ENCODE measurements around the gene SETD1B. TPM values are rescaled to one million over a fixed set of nuclear protein-coding genes. Genes with fewer than 3 reads are reported as not detected.

The SETD1B gene
- total RNA-seq, 6 donors from 2014 or later, result 9.3 to 47.1 (median 20.4) TPM

DNA sequence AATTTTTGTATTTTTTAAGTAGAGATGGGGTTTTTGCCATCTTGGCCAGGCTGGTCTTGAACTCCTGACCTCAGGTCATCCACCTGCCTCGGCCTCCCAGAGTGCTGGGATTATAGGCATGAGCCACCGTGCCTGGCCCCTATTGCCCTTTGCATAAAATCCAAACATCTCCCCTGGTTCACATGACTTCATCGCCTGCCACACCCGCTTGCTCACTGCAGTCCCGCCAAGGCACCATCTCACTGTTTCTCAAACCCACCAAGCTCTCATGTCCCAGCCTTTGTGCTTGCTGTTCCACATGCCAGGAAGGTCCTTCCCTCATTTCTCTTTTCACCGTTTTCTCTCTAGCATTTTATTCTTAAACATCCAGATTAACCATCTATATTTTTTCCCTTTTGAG lies 20.0 kb upstream of the SETD1B start:
- DNase-seq (no peak), ATAC-seq (ENCODE audit: low FRiP score in 2 of 2) (peak in 1 of 2 donors; percentile 58)
- no peak overlapping the region for H3K27ac ChIP-seq
- H3K4me3 ChIP-seq, result no peak overlapping the region
- WGBS, 2 donors, result 72 to 80% methylated on average over 6 of the region's 6 CpGs
- peaks cover 0 to 19% (median 6%) of the 10 kb centered on the region in 4 donors for H3K36me3 ChIP-seq
- no peaks in the 10 kb centered on the region for H3K9me3 ChIP-seq
- H3K27me3 ChIP-seq, result no peaks in the 10 kb centered on the region
- peaks cover 19 to 47% (median 35%) of the 10 kb centered on the region in 4 donors for H3K4me1 ChIP-seq
- TF ChIP-seq EP300 (IDR thresholded peaks at IDR 0.05) (no peak), POLR2AphosphoS5 (IDR thresholded peaks at IDR 0.05) (no peak), POLR2A (IDR thresholded peaks at IDR 0.05) (no peak)
- TF ChIP-seq, protein P1, sequence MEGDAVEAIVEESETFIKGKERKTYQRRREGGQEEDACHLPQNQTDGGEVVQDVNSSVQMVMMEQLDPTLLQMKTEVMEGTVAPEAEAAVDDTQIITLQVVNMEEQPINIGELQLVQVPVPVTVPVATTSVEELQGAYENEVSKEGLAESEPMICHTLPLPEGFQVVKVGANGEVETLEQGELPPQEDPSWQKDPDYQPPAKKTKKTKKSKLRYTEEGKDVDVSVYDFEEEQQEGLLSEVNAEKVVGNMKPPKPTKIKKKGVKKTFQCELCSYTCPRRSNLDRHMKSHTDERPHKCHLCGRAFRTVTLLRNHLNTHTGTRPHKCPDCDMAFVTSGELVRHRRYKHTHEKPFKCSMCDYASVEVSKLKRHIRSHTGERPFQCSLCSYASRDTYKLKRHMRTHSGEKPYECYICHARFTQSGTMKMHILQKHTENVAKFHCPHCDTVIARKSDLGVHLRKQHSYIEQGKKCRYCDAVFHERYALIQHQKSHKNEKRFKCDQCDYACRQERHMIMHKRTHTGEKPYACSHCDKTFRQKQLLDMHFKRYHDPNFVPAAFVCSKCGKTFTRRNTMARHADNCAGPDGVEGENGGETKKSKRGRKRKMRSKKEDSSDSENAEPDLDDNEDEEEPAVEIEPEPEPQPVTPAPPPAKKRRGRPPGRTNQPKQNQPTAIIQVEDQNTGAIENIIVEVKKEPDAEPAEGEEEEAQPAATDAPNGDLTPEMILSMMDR (IDR thresholded peaks at IDR 0.05), result no peak

DNA sequence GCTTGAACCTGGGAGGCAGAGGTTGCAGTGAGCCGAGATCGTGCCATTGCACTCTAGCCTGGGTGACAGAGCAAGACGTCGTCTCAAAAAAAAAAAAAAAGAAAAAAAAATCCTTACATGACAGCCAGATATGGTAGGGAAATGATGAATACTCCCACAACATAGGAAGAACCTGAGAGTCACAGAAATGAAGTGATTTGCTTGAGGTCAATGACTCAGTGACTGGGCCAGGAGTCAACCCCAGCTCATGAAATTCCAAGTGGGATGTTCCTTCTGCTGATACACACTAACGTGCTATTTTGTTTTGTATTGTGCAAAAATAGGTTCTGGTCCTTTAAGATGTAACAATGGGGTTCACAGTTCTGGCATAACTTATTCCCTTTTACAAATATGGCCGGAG lies 19.3 kb upstream of the SETD1B start:
- TF ChIP-seq POLR2A (IDR thresholded peaks at IDR 0.05) (no peak), POLR2AphosphoS5 (IDR thresholded peaks at IDR 0.05) (no peak), EP300 (IDR thresholded peaks at IDR 0.05) (no peak)
- TF ChIP-seq, protein P1 (IDR thresholded peaks at IDR 0.05), result no peak
- Histone ChIP-seq H3K27me3 (no peaks in the 10 kb centered on the region), H3K4me1 (peaks cover 24 to 50% (median 38%) of the 10 kb centered on the region in 4 donors), H3K4me3 (no peak overlapping the region), H3K27ac (peak overlapping the region in 2 of 4 donors; percentile 11), H3K36me3 (peaks cover 0 to 15% (median 6%) of the 10 kb centered on the region in 4 donors), H3K9me3 (no peaks in the 10 kb centered on the region)
- DNase-seq, result no peak
- WGBS, 2 donors, result 59 to 73% methylated on average over 6 of the region's 6 CpGs
- ATAC-seq (ENCODE audit: low FRiP score in 2 of 2), result peak in 1 of 2 donors; percentile 76

DNA sequence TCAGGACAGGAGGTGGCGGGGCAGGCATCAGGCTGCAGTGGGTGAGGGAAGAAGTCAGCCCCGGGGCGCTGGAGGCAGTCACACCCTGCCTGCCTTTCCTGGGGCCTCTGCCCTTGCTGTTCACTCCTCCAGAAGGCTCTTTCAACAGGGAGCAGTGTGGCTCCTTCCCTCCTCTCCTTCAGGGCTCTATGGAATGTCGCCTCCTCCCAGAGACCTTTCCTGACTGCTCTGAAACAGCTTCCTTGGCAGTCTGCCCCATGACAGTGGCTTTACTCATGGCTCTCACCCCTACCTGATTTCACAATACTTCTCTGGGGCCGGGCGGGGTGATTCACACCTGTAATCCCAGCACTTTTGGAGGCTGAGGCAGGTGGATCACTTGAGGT lies 17.4 kb upstream of the SETD1B start:
- H3K27ac ChIP-seq, result peak overlapping the region; percentile 48 to 85 (median 60)
- H3K4me3 ChIP-seq, result no peak overlapping the region
- H3K36me3 ChIP-seq, result no peaks in the 10 kb centered on the region
- no peaks in the 10 kb centered on the region for H3K27me3 ChIP-seq
- peak; percentile 34 to 76 for ATAC-seq (ENCODE audit: low FRiP score in 2 of 2)
- WGBS, 2 donors, result 36 to 54% methylated on average over 5 to 6 of the region's 6 CpGs
- DNase-seq, result peak in 1 of 2 donors; percentile 92
- H3K9me3 ChIP-seq, result no peaks in the 10 kb centered on the region
- peaks cover 34 to 67% (median 55%) of the 10 kb centered on the region in 4 donors for H3K4me1 ChIP-seq
- TF ChIP-seq EP300 (IDR thresholded peaks at IDR 0.05) (peak in 1 of 4 donors; percentile 16), POLR2A (IDR thresholded peaks at IDR 0.05) (no peak), POLR2AphosphoS5 (IDR thresholded peaks at IDR 0.05) (no peak)
- TF ChIP-seq, protein P1 (IDR thresholded peaks at IDR 0.05), result no peak

DNA sequence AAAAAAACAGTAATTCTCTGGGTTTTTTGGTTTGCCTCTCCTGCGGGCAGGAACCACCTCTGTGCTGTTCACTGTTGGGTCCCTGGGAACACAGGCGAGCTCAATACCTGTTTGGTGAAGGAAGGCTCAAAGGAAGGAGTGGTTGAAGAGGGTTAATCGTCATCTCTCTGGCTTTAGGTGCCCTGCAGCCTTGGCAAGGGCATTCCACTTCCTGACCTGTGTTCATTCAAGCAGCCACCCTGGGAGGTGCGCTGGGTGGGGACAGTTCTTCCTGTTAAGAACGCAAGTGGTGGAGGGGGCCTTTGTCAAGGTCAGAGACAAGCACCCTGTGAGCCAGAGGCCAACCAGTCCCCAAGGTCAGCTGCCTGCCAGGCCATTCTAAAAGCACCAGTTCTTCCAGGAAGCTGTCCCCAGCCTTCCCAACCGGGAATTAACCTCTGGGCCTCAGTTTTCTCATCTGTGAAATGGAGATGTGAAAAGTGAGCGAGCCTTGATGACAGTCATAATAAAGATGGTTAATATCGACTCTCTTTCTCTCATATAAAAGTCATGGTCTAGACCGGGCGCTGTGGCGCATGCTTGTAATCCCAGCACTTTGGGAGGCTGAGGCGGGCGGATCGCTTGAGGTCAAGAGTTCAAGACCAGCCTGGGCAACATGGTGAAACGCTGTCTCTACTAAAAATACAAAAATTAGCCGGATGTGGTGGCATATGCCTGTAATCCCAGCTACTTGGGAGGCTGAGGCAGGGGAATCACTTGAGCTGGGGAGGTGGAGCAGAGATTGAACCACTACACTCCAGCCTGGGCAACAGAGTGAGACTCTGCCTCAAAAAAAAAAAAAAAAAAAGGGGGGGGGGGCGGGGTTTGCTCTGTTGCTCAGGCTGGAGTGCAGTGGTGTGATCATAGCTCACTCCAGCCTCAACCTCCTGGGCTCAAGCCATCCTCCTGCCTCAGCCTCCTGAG lies 16.5 kb upstream of the SETD1B start:
- H3K4me1 ChIP-seq, result peaks cover 27 to 67% (median 54%) of the 10 kb centered on the region in 4 donors

More for the DNA sequence above, 16.5 kb upstream of the SETD1B start:
- Histone ChIP-seq H3K4me3 (no peak overlapping the region), H3K9me3 (no peaks in the 10 kb centered on the region), H3K27ac (peak overlapping the region; percentile 34 to 85 (median 60)), H3K36me3 (no peaks in the 10 kb centered on the region), H3K27me3 (no peaks in the 10 kb centered on the region)
- 77 to 82% methylated on average over 16 to 17 of the region's 17 CpGs for WGBS, 2 donors
- ATAC-seq (ENCODE audit: low FRiP score in 2 of 2), result no peak
- TF ChIP-seq POLR2AphosphoS5 (IDR thresholded peaks at IDR 0.05), result no peak
- TF ChIP-seq, protein P1 (IDR thresholded peaks at IDR 0.05), result no peak
- no peak for TF ChIP-seq POLR2A (IDR thresholded peaks at IDR 0.05)
- no peak for TF ChIP-seq EP300 (IDR thresholded peaks at IDR 0.05)
- DNase-seq, result peak in 1 of 2 donors; percentile 71
